ENCODE results near the gene LCLAT1.

Gene LCLAT1

GRCh38 chr2:30447149-30448045 lies at the start of gene LCLAT1 (continued):
- TF ChIP-seq EGR2 (tag by site-specific recombination; IDR thresholded peaks at IDR 0.05; ENCODE audit: low read depth): peak; percentile 87
- TF ChIP-seq ZIC2 (tag by site-specific recombination; IDR thresholded peaks at IDR 0.05): 0 out of 2 replicates have a peak, but pooled peaks have one; percentile 35
- TF ChIP-seq ZNF404 (tag by site-specific recombination; IDR thresholded peaks at IDR 0.05): no peak
- TF ChIP-seq ZNF112 (tag by site-specific recombination; IDR thresholded peaks at IDR 0.05): no peak
- no peak for TF ChIP-seq ZNF16 (tag by site-specific recombination; IDR thresholded peaks at IDR 0.05; ENCODE audit: low read depth)
- no peak for TF ChIP-seq ZNF837 (tag by site-specific recombination; IDR thresholded peaks at IDR 0.05)
- peak; percentile 89 for TF ChIP-seq ZXDB (tag by site-specific recombination; IDR thresholded peaks at IDR 0.05)
- no peak for TF ChIP-seq FEZF1 (tag by site-specific recombination; IDR thresholded peaks at IDR 0.05)
- no peak for TF ChIP-seq ZNF791 (tag by site-specific recombination; IDR thresholded peaks at IDR 0.05)
- no peak for TF ChIP-seq ZNF138 (tag by site-specific recombination; IDR thresholded peaks at IDR 0.05; ENCODE audit: borderline replicate concordance)
- TF ChIP-seq, protein P1, sequence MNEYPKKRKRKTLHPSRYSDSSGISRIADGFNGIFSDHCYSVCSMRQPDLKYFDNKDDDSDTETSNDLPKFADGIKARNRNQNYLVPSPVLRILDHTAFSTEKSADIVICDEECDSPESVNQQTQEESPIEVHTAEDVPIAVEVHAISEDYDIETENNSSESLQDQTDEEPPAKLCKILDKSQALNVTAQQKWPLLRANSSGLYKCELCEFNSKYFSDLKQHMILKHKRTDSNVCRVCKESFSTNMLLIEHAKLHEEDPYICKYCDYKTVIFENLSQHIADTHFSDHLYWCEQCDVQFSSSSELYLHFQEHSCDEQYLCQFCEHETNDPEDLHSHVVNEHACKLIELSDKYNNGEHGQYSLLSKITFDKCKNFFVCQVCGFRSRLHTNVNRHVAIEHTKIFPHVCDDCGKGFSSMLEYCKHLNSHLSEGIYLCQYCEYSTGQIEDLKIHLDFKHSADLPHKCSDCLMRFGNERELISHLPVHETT (tag by site-specific recombination; IDR thresholded peaks at IDR 0.05): no peak
- no peak for TF ChIP-seq ZSCAN16 (tag by site-specific recombination; IDR thresholded peaks at IDR 0.05)
- TF ChIP-seq ZNF175 (tag by site-specific recombination; IDR thresholded peaks at IDR 0.05): no peak
- no peak for TF ChIP-seq MEIS1 (CRISPR knock-in tag; IDR thresholded peaks at IDR 0.05; ENCODE audit: borderline replicate concordance)
- no peak for TF ChIP-seq ZNF558 (tag by site-specific recombination; IDR thresholded peaks at IDR 0.05)
- TF ChIP-seq ZNF785 (tag by site-specific recombination; IDR thresholded peaks at IDR 0.05): no peak
- no peak for TF ChIP-seq ZNF610 (tag by site-specific recombination; IDR thresholded peaks at IDR 0.05; ENCODE audit: borderline replicate concordance)
- no peak for TF ChIP-seq ZFP41 (tag by site-specific recombination; IDR thresholded peaks at IDR 0.05; ENCODE audit: borderline replicate concordance)
- TF ChIP-seq GFI1B (tag by site-specific recombination; IDR thresholded peaks at IDR 0.05): no peak
- TF ChIP-seq, protein P2, sequence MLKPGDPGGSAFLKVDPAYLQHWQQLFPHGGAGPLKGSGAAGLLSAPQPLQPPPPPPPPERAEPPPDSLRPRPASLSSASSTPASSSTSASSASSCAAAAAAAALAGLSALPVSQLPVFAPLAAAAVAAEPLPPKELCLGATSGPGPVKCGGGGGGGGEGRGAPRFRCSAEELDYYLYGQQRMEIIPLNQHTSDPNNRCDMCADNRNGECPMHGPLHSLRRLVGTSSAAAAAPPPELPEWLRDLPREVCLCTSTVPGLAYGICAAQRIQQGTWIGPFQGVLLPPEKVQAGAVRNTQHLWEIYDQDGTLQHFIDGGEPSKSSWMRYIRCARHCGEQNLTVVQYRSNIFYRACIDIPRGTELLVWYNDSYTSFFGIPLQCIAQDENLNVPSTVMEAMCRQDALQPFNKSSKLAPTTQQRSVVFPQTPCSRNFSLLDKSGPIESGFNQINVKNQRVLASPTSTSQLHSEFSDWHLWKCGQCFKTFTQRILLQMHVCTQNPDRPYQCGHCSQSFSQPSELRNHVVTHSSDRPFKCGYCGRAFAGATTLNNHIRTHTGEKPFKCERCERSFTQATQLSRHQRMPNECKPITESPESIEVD (tag by site-specific recombination; IDR thresholded peaks at IDR 0.05): no peak
- no peak for TF ChIP-seq MZF1 (tag by site-specific recombination; IDR thresholded peaks at IDR 0.05; ENCODE audit: borderline replicate concordance)
- no peak for TF ChIP-seq PRDM2 (tag by site-specific recombination; IDR thresholded peaks at IDR 0.05; ENCODE audit: borderline replicate concordance)
- no peak for TF ChIP-seq ZNF624 (tag by site-specific recombination; IDR thresholded peaks at IDR 0.05)
- no peak for TF ChIP-seq KLF16 (tag by site-specific recombination; IDR thresholded peaks at IDR 0.05)
- no peak for TF ChIP-seq ZNF26 (tag by site-specific recombination; IDR thresholded peaks at IDR 0.05)
- TF ChIP-seq ZNF292 (tag by site-specific recombination; IDR thresholded peaks at IDR 0.05; ENCODE audit: borderline replicate concordance, low read depth): no peak
- TF ChIP-seq ZNF239 (tag by site-specific recombination; IDR thresholded peaks at IDR 0.05): no peak
- no peak for TF ChIP-seq ZFP3 (tag by site-specific recombination; IDR thresholded peaks at IDR 0.05; ENCODE audit: low read depth)
- no peak for TF ChIP-seq ZNF132 (tag by site-specific recombination; IDR thresholded peaks at IDR 0.05; ENCODE audit: borderline replicate concordance)
- no peak for TF ChIP-seq ZNF555 (tag by site-specific recombination; conservative IDR thresholded peaks at IDR 0.05)

Data from HEK293 (cell line).